Neural progenitor cell (in vitro differentiated cells): ENCODE measurements around the gene HOXB4.

ENCODE experiments used
- CTCF ChIP-seq: fragments of 200-600 bp; sonication (generic); IDR thresholded peaks from 2 replicates; pipeline ENCODE4 v1.5.1; 2017; ENCODE audit warnings: antibody characterized with exemption, mild to moderate bottlenecking
- EZH2phosphoT487 ChIP-seq: fragments of 200-600 bp; sonication (generic); IDR thresholded peaks from 2 replicates; pipeline ENCODE4 v1.6.1; 2017; ENCODE audit warnings: antibody characterized with exemption

GRCh38 chr17:48606892-48607614, 28.9 kb upstream of the HOXB4 start:
- TF ChIP-seq CTCF (no peak), EZH2phosphoT487 (no peak)
